ENCODE data around the gene CCL11.
"Not testable (repeated sequence)": the region's sequence is repeated elsewhere in the genome, so short reads cannot be mapped to it uniquely, and the experiment has no call there.

The CCL11 gene

GRCh38 chr17:34321964-34322363 lies 36.4 kb downstream of the CCL11 start:
- H3K4me3 ChIP-seq (ENCODE audit: low read depth, low read length): no peak overlapping the region
- in situ Hi-C loops (cut with HindIII; ENCODE audit: low pct_ligation_motif_present, low sequenced_read_pairs): no loop called here
- no peaks in the 10 kb centered on the region for H3K27me3 ChIP-seq (replicated peaks)
- H3K36me3 ChIP-seq (replicated peaks): no peaks in the 10 kb centered on the region
- no peak for DNase-seq
- TF ChIP-seq, protein P1, sequence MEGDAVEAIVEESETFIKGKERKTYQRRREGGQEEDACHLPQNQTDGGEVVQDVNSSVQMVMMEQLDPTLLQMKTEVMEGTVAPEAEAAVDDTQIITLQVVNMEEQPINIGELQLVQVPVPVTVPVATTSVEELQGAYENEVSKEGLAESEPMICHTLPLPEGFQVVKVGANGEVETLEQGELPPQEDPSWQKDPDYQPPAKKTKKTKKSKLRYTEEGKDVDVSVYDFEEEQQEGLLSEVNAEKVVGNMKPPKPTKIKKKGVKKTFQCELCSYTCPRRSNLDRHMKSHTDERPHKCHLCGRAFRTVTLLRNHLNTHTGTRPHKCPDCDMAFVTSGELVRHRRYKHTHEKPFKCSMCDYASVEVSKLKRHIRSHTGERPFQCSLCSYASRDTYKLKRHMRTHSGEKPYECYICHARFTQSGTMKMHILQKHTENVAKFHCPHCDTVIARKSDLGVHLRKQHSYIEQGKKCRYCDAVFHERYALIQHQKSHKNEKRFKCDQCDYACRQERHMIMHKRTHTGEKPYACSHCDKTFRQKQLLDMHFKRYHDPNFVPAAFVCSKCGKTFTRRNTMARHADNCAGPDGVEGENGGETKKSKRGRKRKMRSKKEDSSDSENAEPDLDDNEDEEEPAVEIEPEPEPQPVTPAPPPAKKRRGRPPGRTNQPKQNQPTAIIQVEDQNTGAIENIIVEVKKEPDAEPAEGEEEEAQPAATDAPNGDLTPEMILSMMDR (IDR thresholded peaks at IDR 0.05; ENCODE audit: low read depth, low read length, missing control alignments): no peak
- H3K27ac ChIP-seq: no peak overlapping the region

DNA sequence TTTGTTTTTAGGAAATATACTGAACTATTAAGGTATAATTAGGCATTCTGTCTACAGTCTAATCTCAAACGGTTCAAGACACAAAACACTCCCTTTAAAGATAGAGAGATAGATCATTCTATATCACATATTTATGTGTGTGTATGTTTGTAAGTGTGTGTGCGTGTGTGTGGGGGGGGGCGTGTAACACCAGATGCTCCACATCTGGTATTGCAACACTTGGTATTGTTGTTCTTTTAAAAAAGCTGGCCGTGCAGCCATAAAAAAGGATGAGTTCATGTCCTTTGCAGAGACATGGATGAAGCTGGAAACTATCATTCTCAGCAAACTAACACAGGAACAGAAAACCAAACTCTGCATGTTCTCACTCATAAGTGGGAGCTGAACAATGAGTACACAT lies 42.0 kb downstream of the CCL11 start:
- H3K36me3 ChIP-seq (replicated peaks); H3K27me3 ChIP-seq (replicated peaks); H3K27ac ChIP-seq; H3K4me3 ChIP-seq (ENCODE audit: low read depth, low read length); DNase-seq; in situ Hi-C loops (cut with HindIII; ENCODE audit: low pct_ligation_motif_present, low sequenced_read_pairs): not testable (repeated sequence)

DNA sequence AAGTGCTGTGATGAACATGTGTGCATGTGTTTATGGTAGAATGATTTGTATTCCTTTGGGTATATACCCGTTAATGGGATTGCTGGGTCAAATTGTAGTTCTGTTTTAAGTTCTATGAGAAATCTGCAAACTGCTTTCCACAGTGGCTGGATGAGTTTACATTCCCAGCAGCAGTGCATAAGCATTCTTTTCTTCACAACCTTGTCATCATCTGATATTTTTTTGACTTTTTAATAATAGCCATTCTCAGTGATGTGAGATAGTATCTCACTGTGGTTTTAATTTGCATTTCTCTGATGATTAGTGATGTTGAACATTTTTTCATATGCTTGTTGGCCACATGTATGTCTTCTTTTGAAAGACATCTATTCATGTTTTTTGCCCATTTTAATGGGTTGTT lies 52.2 kb downstream of the CCL11 start:
- Histone ChIP-seq H3K27me3 (replicated peaks) (no peaks in the 10 kb centered on the region), H3K36me3 (replicated peaks) (no peaks in the 10 kb centered on the region), H3K4me3 (ENCODE audit: low read depth, low read length) (no peak overlapping the region), H3K27ac (no peak overlapping the region)
- DNase-seq: no peak
- in situ Hi-C loops (cut with HindIII; ENCODE audit: low pct_ligation_motif_present, low sequenced_read_pairs): no loop called here
- TF ChIP-seq, protein P1 (IDR thresholded peaks at IDR 0.05; ENCODE audit: low read depth, low read length, missing control alignments): no peak
